ENCODE measurements around the gene LRRC34. TPM values are rescaled to one million over a fixed set of nuclear protein-coding genes. Genes with fewer than 3 reads are reported as not detected.

LRRC34 gene
- total and polyA plus RNA-seq, 9 of the 15 experiments (the other 6 are each of a cell fraction or from before 2014, with no cell fraction given), result 0.17 to 0.30 TPM; not detected in 7

GRCh38 chr3:169781209-169781855 is 31.4 kb downstream of the LRRC34 start (continued):
- peak; percentile 94 for TF ChIP-seq ARID1B (IDR thresholded peaks at IDR 0.05)
- TF ChIP-seq SMARCA4 (IDR thresholded peaks at IDR 0.05), result peak; percentile 83
- TF ChIP-seq HDAC2 (IDR thresholded peaks at IDR 0.05), result peak; percentile 80; the same call in 1 of the 2 replicates
- no peak for TF ChIP-seq ZNF512 (tag; IDR thresholded peaks at IDR 0.05)
- TF ChIP-seq ARID3B (CRISPR knock-in tag; IDR thresholded peaks at IDR 0.05; ENCODE audit: borderline replicate concordance), result no peak
- peak; percentile 82 for TF ChIP-seq MTA2 (IDR thresholded peaks at IDR 0.05; ENCODE audit: low read depth)
- no peak for TF ChIP-seq SAP30 (IDR thresholded peaks at IDR 0.05; ENCODE audit: borderline replicate concordance, insufficient read depth, low read depth, low read length, poor library complexity, severe bottlenecking)
- TF ChIP-seq ZC3H11A (IDR thresholded peaks at IDR 0.05; ENCODE audit: low read depth, low read length), result no peak
- no peak for TF ChIP-seq EGR1 (conservative IDR thresholded peaks at IDR 0.05)
- TF ChIP-seq LEF1 (IDR thresholded peaks at IDR 0.05), result peak; percentile 45; the same call in 1 of the 2 replicates
- TF ChIP-seq ZNF778 (CRISPR knock-in tag; IDR thresholded peaks at IDR 0.05), result no peak
- peak; percentile 79 for TF ChIP-seq CCNT2 (IDR thresholded peaks at IDR 0.05; ENCODE audit: borderline replicate concordance, extremely low read depth, insufficient read length, low read depth, low read length)
- TF ChIP-seq DEAF1 (CRISPR knock-in tag; IDR thresholded peaks at IDR 0.05), result no peak
- TF ChIP-seq ATF3 (IDR thresholded peaks at IDR 0.05), result peak; percentile 44; the same call in 1 of the 2 replicates
- no peak for TF ChIP-seq ATF3 (CRISPR knock-in tag; conservative IDR thresholded peaks at IDR 0.05)
- no peak for TF ChIP-seq BCL6 (CRISPR knock-in tag; IDR thresholded peaks at IDR 0.05)
- no peak for TF ChIP-seq MEF2D (tag; conservative IDR thresholded peaks at IDR 0.05; ENCODE audit: low read depth)
- TF ChIP-seq RB1 (IDR thresholded peaks at IDR 0.05; ENCODE audit: low read depth), result no peak
- no peak for TF ChIP-seq HIVEP1 (CRISPR knock-in tag; IDR thresholded peaks at IDR 0.05)
- TF ChIP-seq PML (IDR thresholded peaks at IDR 0.05; ENCODE audit: low read length), result peak; percentile 69; the same call in 1 of the 2 replicates
- no peak for TF ChIP-seq TCF15 (CRISPR knock-in tag; IDR thresholded peaks at IDR 0.05)
- TF ChIP-seq ZNF766 (CRISPR knock-in tag; conservative IDR thresholded peaks at IDR 0.05), result peak; percentile 63; the same call in 1 of the 2 replicates
- no peak for TF ChIP-seq EHMT2 (IDR thresholded peaks at IDR 0.05)
- peak; percentile 67 for TF ChIP-seq ZNF316 (IDR thresholded peaks at IDR 0.05)
- no peak for TF ChIP-seq ERF (CRISPR knock-in tag; IDR thresholded peaks at IDR 0.05)
